ENCODE results near the gene MAS1L. TPM values are rescaled to one million over a fixed set of nuclear protein-coding genes. Genes with fewer than 3 reads are reported as not detected.
A peak's percentile ranks its signal among the peaks of the same experiment; 100 is the strongest.

The MAS1L gene, protein sequence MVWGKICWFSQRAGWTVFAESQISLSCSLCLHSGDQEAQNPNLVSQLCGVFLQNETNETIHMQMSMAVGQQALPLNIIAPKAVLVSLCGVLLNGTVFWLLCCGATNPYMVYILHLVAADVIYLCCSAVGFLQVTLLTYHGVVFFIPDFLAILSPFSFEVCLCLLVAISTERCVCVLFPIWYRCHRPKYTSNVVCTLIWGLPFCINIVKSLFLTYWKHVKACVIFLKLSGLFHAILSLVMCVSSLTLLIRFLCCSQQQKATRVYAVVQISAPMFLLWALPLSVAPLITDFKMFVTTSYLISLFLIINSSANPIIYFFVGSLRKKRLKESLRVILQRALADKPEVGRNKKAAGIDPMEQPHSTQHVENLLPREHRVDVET
- polyA plus RNA-seq (2013, experiment 1 of 2): not detected
- not detected for polyA plus RNA-seq (2013, experiment 2 of 2)

GRCh38 chr6:29487660-29488059 lies at the start of gene MAS1L:
Gene MAS1L, minus strand, starts transcription at chr6:29487956. Its CDS starts 54 bp downstream, at chr6:29487902.
- Histone ChIP-seq H3K4me1 (ENCODE audit: control insufficient read depth, insufficient read depth, low read depth, low read length) (no peaks in the 10 kb centered on the region), H3K36me3 (ENCODE audit: control insufficient read depth in 1 of 2, insufficient read depth in 2 of 2, low read depth in 1 of 2, low read length in 2 of 2) (no peaks in the 10 kb centered on the region), H3K4ac (ENCODE audit: low read depth in 1 of 2, low read length in 2 of 2) (no peak within 1 kb of the TSS), H3K9ac (ENCODE audit: low read length) (no peak within 1 kb of the TSS), H3K18ac (ENCODE audit: low read depth in 1 of 2, low read length in 2 of 2) (no peak within 1 kb of the TSS), H3K9me3 (ENCODE audit: control insufficient read depth, low read length) (no peaks in the 10 kb centered on the region), H3K14ac (ENCODE audit: low read length in 2 of 2) (no peak within 1 kb of the TSS), H2BK120ac (ENCODE audit: low read depth, low read length) (no peak within 1 kb of the TSS), H2BK5ac (ENCODE audit: low read depth, low read length, poor library complexity, severe bottlenecking) (no peak within 1 kb of the TSS), H3K27ac (ENCODE audit: low read length, poor library complexity, severe bottlenecking) (no peak within 1 kb of the TSS), H3K79me1 (replicated peaks; ENCODE audit: low read length, poor library complexity, severe bottlenecking) (no peaks in the 10 kb centered on the region), H4K91ac (ENCODE audit: low read length) (no peak within 1 kb of the TSS), H3K4me2 (ENCODE audit: low read length, poor library complexity, severe bottlenecking) (no peak within 1 kb of the TSS), H2AK5ac (ENCODE audit: low read length, severe bottlenecking) (no peak within 1 kb of the TSS), H2BK12ac (ENCODE audit: low read length in 2 of 2) (no peak within 1 kb of the TSS), H3K23ac (ENCODE audit: low read length in 2 of 2) (no peak within 1 kb of the TSS), H2AFZ (ENCODE audit: low read depth, low read length) (no peak within 1 kb of the TSS), H3K27me3 (ENCODE audit: control insufficient read depth in 1 of 2, insufficient read depth in 1 of 2, low read length in 2 of 2) (no peaks in the 10 kb centered on the region), H2BK15ac (ENCODE audit: low read depth, poor library complexity, severe bottlenecking) (no peak within 1 kb of the TSS), H3K4me3 (ENCODE audit: insufficient read depth in 1 of 2, low read depth in 1 of 2, low read length in 2 of 2) (no peak within 1 kb of the TSS), H4K8ac (ENCODE audit: low read length) (no peak within 1 kb of the TSS)
- 93% methylated on average over 2 of the region's 2 CpGs for WGBS
- DNase-seq: no peak

DNA sequence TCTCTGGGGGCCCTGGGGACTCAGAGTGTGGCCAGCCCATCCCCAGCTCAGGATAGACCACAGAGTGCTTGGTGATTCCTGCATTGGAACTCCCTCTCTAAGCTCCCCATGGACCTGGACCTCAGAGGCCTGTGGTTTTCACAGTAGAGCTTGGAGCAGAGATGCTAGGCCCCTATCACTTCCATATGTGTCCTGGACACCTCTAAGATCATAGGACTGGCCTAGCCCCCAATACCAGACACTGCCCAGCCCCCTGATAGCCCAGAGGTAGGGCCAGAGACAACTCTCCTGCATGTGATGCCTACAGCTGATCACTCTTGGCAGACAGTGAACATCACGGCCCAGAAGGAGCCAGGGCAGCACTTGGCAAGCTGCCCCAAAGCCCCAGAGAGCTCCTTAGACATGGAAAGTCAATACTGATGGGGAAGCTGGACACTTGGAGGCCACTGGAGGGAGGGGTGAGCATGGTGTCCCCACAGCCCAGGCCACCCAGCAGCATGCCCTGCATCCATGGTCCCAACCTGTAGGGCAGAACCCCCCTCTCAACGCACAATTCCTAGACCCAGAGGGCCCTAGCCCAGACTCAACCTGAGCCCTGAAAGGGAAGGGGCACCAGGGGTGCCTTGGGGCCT lies 44.7 kb upstream of the MAS1L start:
- Histone ChIP-seq H3K4me1 (ENCODE audit: control insufficient read depth, insufficient read depth, low read depth, low read length) (no peaks in the 10 kb centered on the region), H3K23ac (ENCODE audit: low read length in 2 of 2) (no peak overlapping the region), H2BK12ac (ENCODE audit: low read length in 2 of 2) (no peak overlapping the region), H3K36me3 (ENCODE audit: control insufficient read depth in 1 of 2, insufficient read depth in 2 of 2, low read depth in 1 of 2, low read length in 2 of 2) (no peaks in the 10 kb centered on the region), H2AFZ (ENCODE audit: low read depth, low read length) (peak overlapping the region; percentile 19), H3K4me2 (ENCODE audit: low read length, poor library complexity, severe bottlenecking) (no peak overlapping the region), H3K4me3 (ENCODE audit: insufficient read depth in 1 of 2, low read depth in 1 of 2, low read length in 2 of 2) (no peak overlapping the region), H2BK5ac (ENCODE audit: low read depth, low read length, poor library complexity, severe bottlenecking) (no peak overlapping the region), H3K79me1 (replicated peaks; ENCODE audit: low read length, poor library complexity, severe bottlenecking) (no peaks in the 10 kb centered on the region), H3K27ac (ENCODE audit: low read length, poor library complexity, severe bottlenecking) (no peak overlapping the region), H2BK120ac (ENCODE audit: low read depth, low read length) (no peak overlapping the region), H3K4ac (ENCODE audit: low read depth in 1 of 2, low read length in 2 of 2) (no peak overlapping the region), H3K9ac (ENCODE audit: low read length) (no peak overlapping the region), H4K8ac (ENCODE audit: low read length) (no peak overlapping the region), H2BK15ac (ENCODE audit: low read depth, poor library complexity, severe bottlenecking) (no peak overlapping the region), H4K91ac (ENCODE audit: low read length) (no peak overlapping the region), H3K18ac (ENCODE audit: low read depth in 1 of 2, low read length in 2 of 2) (no peak overlapping the region), H3K14ac (ENCODE audit: low read length in 2 of 2) (no peak overlapping the region), H3K27me3 (ENCODE audit: control insufficient read depth in 1 of 2, insufficient read depth in 1 of 2, low read length in 2 of 2) (peaks cover 0 to 7% of the 10 kb centered on the region in 2 experiments), H2AK5ac (ENCODE audit: low read length, severe bottlenecking) (no peak overlapping the region), H3K9me3 (ENCODE audit: control insufficient read depth, low read length) (no peaks in the 10 kb centered on the region)
- WGBS: 41% methylated on average over 2 of the region's 2 CpGs
- no peak for DNase-seq

GRCh38 chr6:29531668-29532067 lies 43.9 kb upstream of the MAS1L start:
- Histone ChIP-seq H4K91ac (ENCODE audit: low read length) (no peak overlapping the region), H3K14ac (ENCODE audit: low read length in 2 of 2) (no peak overlapping the region), H2BK12ac (ENCODE audit: low read length in 2 of 2) (no peak overlapping the region), H3K4me3 (ENCODE audit: insufficient read depth in 1 of 2, low read depth in 1 of 2, low read length in 2 of 2) (no peak overlapping the region), H2BK5ac (ENCODE audit: low read depth, low read length, poor library complexity, severe bottlenecking) (no peak overlapping the region), H3K4me1 (ENCODE audit: control insufficient read depth, insufficient read depth, low read depth, low read length) (no peaks in the 10 kb centered on the region), H3K27me3 (ENCODE audit: control insufficient read depth in 1 of 2, insufficient read depth in 1 of 2, low read length in 2 of 2) (peaks cover 0 to 7% of the 10 kb centered on the region in 2 experiments), H3K9me3 (ENCODE audit: control insufficient read depth, low read length) (no peaks in the 10 kb centered on the region), H3K79me1 (replicated peaks; ENCODE audit: low read length, poor library complexity, severe bottlenecking) (no peaks in the 10 kb centered on the region), H2AFZ (ENCODE audit: low read depth, low read length) (no peak overlapping the region), H3K4ac (ENCODE audit: low read depth in 1 of 2, low read length in 2 of 2) (no peak overlapping the region), H3K36me3 (ENCODE audit: control insufficient read depth in 1 of 2, insufficient read depth in 2 of 2, low read depth in 1 of 2, low read length in 2 of 2) (no peaks in the 10 kb centered on the region), H3K23ac (ENCODE audit: low read length in 2 of 2) (no peak overlapping the region), H4K8ac (ENCODE audit: low read length) (no peak overlapping the region), H3K9ac (ENCODE audit: low read length) (no peak overlapping the region), H3K27ac (ENCODE audit: low read length, poor library complexity, severe bottlenecking) (no peak overlapping the region), H2BK120ac (ENCODE audit: low read depth, low read length) (no peak overlapping the region), H3K4me2 (ENCODE audit: low read length, poor library complexity, severe bottlenecking) (no peak overlapping the region), H2BK15ac (ENCODE audit: low read depth, poor library complexity, severe bottlenecking) (no peak overlapping the region), H3K18ac (ENCODE audit: low read depth in 1 of 2, low read length in 2 of 2) (no peak overlapping the region), H2AK5ac (ENCODE audit: low read length, severe bottlenecking) (no peak overlapping the region)
- DNase-seq: no peak
- 52% methylated on average over 3 of the region's 3 CpGs for WGBS

GRCh38 chr6:29530671-29531310 lies 43.0 kb upstream of the MAS1L start:
- H3K79me1 ChIP-seq (replicated peaks; ENCODE audit: low read length, poor library complexity, severe bottlenecking): no peaks in the 10 kb centered on the region
- H3K23ac ChIP-seq (ENCODE audit: low read length in 2 of 2): no peak overlapping the region
- no peak overlapping the region for H2AK5ac ChIP-seq (ENCODE audit: low read length, severe bottlenecking)
- DNase-seq: no peak
- H3K36me3 ChIP-seq (ENCODE audit: control insufficient read depth in 1 of 2, insufficient read depth in 2 of 2, low read depth in 1 of 2, low read length in 2 of 2): no peaks in the 10 kb centered on the region
- peaks cover 0 to 7% of the 10 kb centered on the region in 2 experiments for H3K27me3 ChIP-seq (ENCODE audit: control insufficient read depth in 1 of 2, insufficient read depth in 1 of 2, low read length in 2 of 2)
- no peaks in the 10 kb centered on the region for H3K9me3 ChIP-seq (ENCODE audit: control insufficient read depth, low read length)
- no peak overlapping the region for H3K9ac ChIP-seq (ENCODE audit: low read length)
- H2BK15ac ChIP-seq (ENCODE audit: low read depth, poor library complexity, severe bottlenecking): no peak overlapping the region
- H2BK5ac ChIP-seq (ENCODE audit: low read depth, low read length, poor library complexity, severe bottlenecking): no peak overlapping the region
- H4K91ac ChIP-seq (ENCODE audit: low read length): no peak overlapping the region
- H3K14ac ChIP-seq (ENCODE audit: low read length in 2 of 2): no peak overlapping the region
- 54% methylated on average over 2 of the region's 2 CpGs for WGBS
- no peak overlapping the region for H3K4me3 ChIP-seq (ENCODE audit: insufficient read depth in 1 of 2, low read depth in 1 of 2, low read length in 2 of 2)
- H2AFZ ChIP-seq (ENCODE audit: low read depth, low read length): no peak overlapping the region
- no peak overlapping the region for H3K18ac ChIP-seq (ENCODE audit: low read depth in 1 of 2, low read length in 2 of 2)
- H3K4ac ChIP-seq (ENCODE audit: low read depth in 1 of 2, low read length in 2 of 2): no peak overlapping the region
- H2BK120ac ChIP-seq (ENCODE audit: low read depth, low read length): no peak overlapping the region
- no peak overlapping the region for H2BK12ac ChIP-seq (ENCODE audit: low read length in 2 of 2)
- H3K4me1 ChIP-seq (ENCODE audit: control insufficient read depth, insufficient read depth, low read depth, low read length): no peaks in the 10 kb centered on the region
- H3K27ac ChIP-seq (ENCODE audit: low read length, poor library complexity, severe bottlenecking): no peak overlapping the region
- H3K4me2 ChIP-seq (ENCODE audit: low read length, poor library complexity, severe bottlenecking): no peak overlapping the region
- no peak overlapping the region for H4K8ac ChIP-seq (ENCODE audit: low read length)

Data from mesenchymal stem cell (in vitro differentiated cells and primary cell).